ENCODE results near the gene ELFN2.

ELFN2 gene

DNA sequence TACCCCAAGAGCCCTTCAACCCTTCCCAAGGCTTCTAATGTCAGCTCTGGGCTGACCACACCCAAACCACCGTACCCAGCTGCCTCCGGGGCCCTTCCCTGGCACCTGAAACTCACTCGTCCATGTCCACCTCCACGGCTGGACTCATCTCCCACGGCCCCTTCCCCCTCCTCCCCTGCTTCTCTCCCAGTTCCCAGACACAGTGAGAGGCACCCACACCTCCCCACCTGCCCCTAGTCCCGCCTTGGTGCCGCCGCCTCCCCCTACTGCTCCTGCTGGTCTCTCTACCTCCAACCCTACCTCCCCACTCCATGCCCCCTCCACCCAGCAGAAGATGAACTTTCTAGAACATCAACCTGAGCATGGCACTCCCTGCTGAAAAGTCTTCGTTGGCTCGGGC is 39.5 kb downstream of the ELFN2 start:
- Histone ChIP-seq H3K4me1 (ENCODE audit: control insufficient read depth, low read depth, low read length) (no peaks in the 10 kb centered on the region), H3K23ac (ENCODE audit: low read length) (no peak overlapping the region), H3K9ac (ENCODE audit: low read length) (no peak overlapping the region), H3K27me3 (ENCODE audit: insufficient read depth, low read length, poor library complexity) (no peaks in the 10 kb centered on the region), H2BK15ac (replicated peaks; ENCODE audit: low read depth) (no peak overlapping the region), H3K56ac (ENCODE audit: low read length) (no peak overlapping the region), H3K4me3 (ENCODE audit: low read length) (no peak overlapping the region), H3K36me3 (ENCODE audit: control insufficient read depth, insufficient read depth, low read length) (no peaks in the 10 kb centered on the region), H4K8ac (ENCODE audit: low read depth, low read length) (no peak overlapping the region), H3K79me1 (ENCODE audit: low read length) (no peaks in the 10 kb centered on the region), H2AK5ac (ENCODE audit: low read length) (no peak overlapping the region), H3K27ac (ENCODE audit: low read depth, low read length) (no peak overlapping the region), H4K5ac (ENCODE audit: low read length) (no peak overlapping the region), H3K18ac (ENCODE audit: low read length) (no peak overlapping the region), H3K79me2 (ENCODE audit: control insufficient read depth, insufficient read depth, low read length) (no peaks in the 10 kb centered on the region), H3K4me2 (ENCODE audit: low read length) (no peak overlapping the region), H2BK5ac (ENCODE audit: low read length) (no peak overlapping the region), H2BK120ac (ENCODE audit: low read depth, low read length) (no peak overlapping the region), H3K4ac (ENCODE audit: low read depth, low read length) (no peak overlapping the region)
- DNase-seq, result no peak
- no CpG with 5 or more reads among the region's 10 CpGs for WGBS (ENCODE audit: extremely low coverage, insufficient coverage, low lambda C conversion rate)

DNA sequence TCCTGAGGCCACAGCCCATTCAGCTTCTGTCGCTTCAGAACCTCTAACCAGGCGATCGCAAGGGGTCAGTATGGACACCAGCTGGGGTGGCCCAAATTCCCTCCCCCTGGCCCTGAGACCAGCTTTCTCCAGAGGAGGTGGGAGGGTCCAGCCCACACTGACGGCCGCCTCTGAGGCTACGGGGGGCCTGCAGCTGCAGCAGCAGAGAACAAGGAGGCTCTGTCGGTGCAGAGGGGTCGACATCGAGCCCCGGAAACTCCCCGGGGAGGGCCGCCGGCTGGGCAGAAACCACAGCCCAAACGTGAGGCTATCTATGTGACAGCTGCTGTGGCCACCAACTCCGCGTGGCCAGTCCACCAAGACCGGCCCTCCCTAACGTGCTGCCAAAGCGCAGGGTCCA is 40.8 kb downstream of the ELFN2 start:
- Histone ChIP-seq H3K36me3 (ENCODE audit: control insufficient read depth, insufficient read depth, low read length) (no peaks in the 10 kb centered on the region), H2BK5ac (ENCODE audit: low read length) (no peak overlapping the region), H3K27me3 (ENCODE audit: insufficient read depth, low read length, poor library complexity) (no peaks in the 10 kb centered on the region), H4K5ac (ENCODE audit: low read length) (no peak overlapping the region), H4K8ac (ENCODE audit: low read depth, low read length) (no peak overlapping the region), H3K4ac (ENCODE audit: low read depth, low read length) (no peak overlapping the region), H3K4me1 (ENCODE audit: control insufficient read depth, low read depth, low read length) (no peaks in the 10 kb centered on the region), H3K23ac (ENCODE audit: low read length) (no peak overlapping the region), H2AK5ac (ENCODE audit: low read length) (no peak overlapping the region), H3K79me2 (ENCODE audit: control insufficient read depth, insufficient read depth, low read length) (no peaks in the 10 kb centered on the region), H3K4me2 (ENCODE audit: low read length) (no peak overlapping the region), H3K56ac (ENCODE audit: low read length) (no peak overlapping the region), H3K9ac (ENCODE audit: low read length) (no peak overlapping the region), H2BK120ac (ENCODE audit: low read depth, low read length) (no peak overlapping the region), H2BK15ac (replicated peaks; ENCODE audit: low read depth) (no peak overlapping the region), H3K27ac (ENCODE audit: low read depth, low read length) (no peak overlapping the region), H3K79me1 (ENCODE audit: low read length) (no peaks in the 10 kb centered on the region), H3K4me3 (ENCODE audit: low read length) (no peak overlapping the region), H3K18ac (ENCODE audit: low read length) (no peak overlapping the region)
- DNase-seq, result no peak
- no CpG with 5 or more reads among the region's 19 CpGs for WGBS (ENCODE audit: extremely low coverage, insufficient coverage, low lambda C conversion rate)

DNA sequence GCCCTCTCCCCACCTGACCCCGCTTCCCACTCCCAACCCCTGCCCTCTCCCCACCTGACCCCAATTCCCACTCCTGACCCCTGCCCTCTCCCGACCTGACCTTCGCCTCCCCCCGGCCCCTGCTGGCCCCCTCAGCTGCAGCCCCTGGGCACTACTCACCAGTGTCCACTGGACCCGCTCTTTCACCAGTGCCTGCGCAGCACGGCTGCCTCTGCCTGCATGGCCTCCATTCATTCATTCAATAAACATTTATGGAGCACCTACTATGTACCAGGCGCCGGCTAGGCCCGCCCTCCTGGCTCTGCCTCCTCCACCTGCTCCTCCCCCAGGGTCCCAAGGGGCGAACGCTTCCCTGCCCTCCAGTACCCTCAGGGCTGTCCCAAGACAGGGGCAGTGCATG is 42.6 kb downstream of the ELFN2 start:
- no peak for DNase-seq
- WGBS (ENCODE audit: extremely low coverage, insufficient coverage, low lambda C conversion rate), result no CpG with 5 or more reads among the region's 12 CpGs
- no peak overlapping the region for H2BK15ac ChIP-seq (replicated peaks; ENCODE audit: low read depth)
- no peak overlapping the region for H3K56ac ChIP-seq (ENCODE audit: low read length)
- H4K8ac ChIP-seq (ENCODE audit: low read depth, low read length), result no peak overlapping the region
- H3K79me1 ChIP-seq (ENCODE audit: low read length), result no peaks in the 10 kb centered on the region
- H3K27ac ChIP-seq (ENCODE audit: low read depth, low read length), result no peak overlapping the region
- no peak overlapping the region for H2BK120ac ChIP-seq (ENCODE audit: low read depth, low read length)
- H3K36me3 ChIP-seq (ENCODE audit: control insufficient read depth, insufficient read depth, low read length), result no peaks in the 10 kb centered on the region
- no peak overlapping the region for H2BK5ac ChIP-seq (ENCODE audit: low read length)
- H3K9ac ChIP-seq (ENCODE audit: low read length), result no peak overlapping the region
- no peak overlapping the region for H3K23ac ChIP-seq (ENCODE audit: low read length)
- H3K18ac ChIP-seq (ENCODE audit: low read length), result no peak overlapping the region
- no peak overlapping the region for H3K4me2 ChIP-seq (ENCODE audit: low read length)
- no peaks in the 10 kb centered on the region for H3K4me1 ChIP-seq (ENCODE audit: control insufficient read depth, low read depth, low read length)
- H3K4ac ChIP-seq (ENCODE audit: low read depth, low read length), result no peak overlapping the region
- H4K5ac ChIP-seq (ENCODE audit: low read length), result no peak overlapping the region
- H3K79me2 ChIP-seq (ENCODE audit: control insufficient read depth, insufficient read depth, low read length), result no peaks in the 10 kb centered on the region
- no peak overlapping the region for H3K4me3 ChIP-seq (ENCODE audit: low read length)
- no peaks in the 10 kb centered on the region for H3K27me3 ChIP-seq (ENCODE audit: insufficient read depth, low read length, poor library complexity)
- H2AK5ac ChIP-seq (ENCODE audit: low read length), result no peak overlapping the region

DNA sequence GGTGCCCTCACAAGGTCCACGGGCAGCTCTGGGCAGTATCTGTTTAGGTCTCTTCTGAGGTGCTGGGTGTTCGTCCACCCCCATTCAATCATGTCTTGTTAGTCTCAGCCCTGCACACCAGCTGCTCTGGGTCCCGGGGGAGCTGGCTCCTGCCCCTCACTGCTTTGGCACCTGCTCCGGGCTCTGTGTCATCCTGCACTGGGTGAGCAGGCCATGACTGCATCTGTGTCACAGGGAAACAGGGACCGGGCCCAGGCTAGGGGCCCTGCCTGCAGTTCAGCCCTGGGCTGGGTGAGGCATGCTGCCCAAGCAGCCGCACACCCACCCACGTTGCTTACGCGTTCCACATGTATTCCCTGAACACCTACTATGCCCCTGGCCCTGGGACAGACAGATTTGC is 43.9 kb downstream of the ELFN2 start:
- Histone ChIP-seq H3K79me2 (ENCODE audit: control insufficient read depth, insufficient read depth, low read length) (no peaks in the 10 kb centered on the region), H3K79me1 (ENCODE audit: low read length) (no peaks in the 10 kb centered on the region), H2BK5ac (ENCODE audit: low read length) (no peak overlapping the region), H3K27me3 (ENCODE audit: insufficient read depth, low read length, poor library complexity) (no peaks in the 10 kb centered on the region), H3K4ac (ENCODE audit: low read depth, low read length) (no peak overlapping the region), H3K27ac (ENCODE audit: low read depth, low read length) (no peak overlapping the region), H4K8ac (ENCODE audit: low read depth, low read length) (no peak overlapping the region), H3K9ac (ENCODE audit: low read length) (no peak overlapping the region), H3K56ac (ENCODE audit: low read length) (no peak overlapping the region), H2BK15ac (replicated peaks; ENCODE audit: low read depth) (no peak overlapping the region), H3K23ac (ENCODE audit: low read length) (no peak overlapping the region), H3K4me1 (ENCODE audit: control insufficient read depth, low read depth, low read length) (no peaks in the 10 kb centered on the region), H3K4me3 (ENCODE audit: low read length) (no peak overlapping the region), H3K4me2 (ENCODE audit: low read length) (no peak overlapping the region), H3K36me3 (ENCODE audit: control insufficient read depth, insufficient read depth, low read length) (no peaks in the 10 kb centered on the region), H2AK5ac (ENCODE audit: low read length) (no peak overlapping the region), H2BK120ac (ENCODE audit: low read depth, low read length) (no peak overlapping the region), H3K18ac (ENCODE audit: low read length) (no peak overlapping the region), H4K5ac (ENCODE audit: low read length) (no peak overlapping the region)
- no peak for DNase-seq
- no CpG with 5 or more reads among the region's 9 CpGs for WGBS (ENCODE audit: extremely low coverage, insufficient coverage, low lambda C conversion rate)

DNA sequence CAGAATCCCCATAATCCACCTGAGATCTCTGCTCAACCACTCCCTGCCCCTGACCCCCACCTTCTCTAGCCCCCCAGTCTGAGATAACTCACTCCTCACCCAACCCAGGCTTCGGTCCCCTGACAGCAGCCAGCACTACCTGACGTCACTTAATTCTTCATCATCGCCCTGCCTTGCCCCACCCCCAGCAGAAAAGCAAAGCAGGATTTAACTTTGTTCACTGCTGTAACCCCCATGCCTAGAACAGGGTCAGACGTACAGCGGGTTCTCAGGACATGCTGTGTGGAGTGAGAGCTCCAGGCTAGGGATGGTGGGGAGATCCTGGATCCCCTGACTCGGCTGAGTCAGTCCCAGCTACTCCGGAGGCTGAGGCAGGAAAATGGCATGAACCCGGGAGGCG is 45.8 kb downstream of the ELFN2 start:
- Histone ChIP-seq H3K18ac (ENCODE audit: low read length) (no peak overlapping the region), H3K4ac (ENCODE audit: low read depth, low read length) (no peak overlapping the region), H3K4me2 (ENCODE audit: low read length) (no peak overlapping the region), H3K56ac (ENCODE audit: low read length) (no peak overlapping the region), H3K36me3 (ENCODE audit: control insufficient read depth, insufficient read depth, low read length) (no peaks in the 10 kb centered on the region), H3K27me3 (ENCODE audit: insufficient read depth, low read length, poor library complexity) (no peaks in the 10 kb centered on the region), H4K5ac (ENCODE audit: low read length) (no peak overlapping the region), H2BK120ac (ENCODE audit: low read depth, low read length) (no peak overlapping the region), H3K79me2 (ENCODE audit: control insufficient read depth, insufficient read depth, low read length) (no peaks in the 10 kb centered on the region), H2BK5ac (ENCODE audit: low read length) (no peak overlapping the region), H3K4me3 (ENCODE audit: low read length) (no peak overlapping the region), H3K23ac (ENCODE audit: low read length) (no peak overlapping the region), H3K4me1 (ENCODE audit: control insufficient read depth, low read depth, low read length) (no peaks in the 10 kb centered on the region), H2BK15ac (replicated peaks; ENCODE audit: low read depth) (no peak overlapping the region), H3K27ac (ENCODE audit: low read depth, low read length) (no peak overlapping the region), H2AK5ac (ENCODE audit: low read length) (no peak overlapping the region), H3K79me1 (ENCODE audit: low read length) (no peaks in the 10 kb centered on the region), H3K9ac (ENCODE audit: low read length) (no peak overlapping the region), H4K8ac (ENCODE audit: low read depth, low read length) (no peak overlapping the region)
- no peak for DNase-seq
- WGBS (ENCODE audit: extremely low coverage, insufficient coverage, low lambda C conversion rate), result no CpG with 5 or more reads among the region's 9 CpGs

DNA sequence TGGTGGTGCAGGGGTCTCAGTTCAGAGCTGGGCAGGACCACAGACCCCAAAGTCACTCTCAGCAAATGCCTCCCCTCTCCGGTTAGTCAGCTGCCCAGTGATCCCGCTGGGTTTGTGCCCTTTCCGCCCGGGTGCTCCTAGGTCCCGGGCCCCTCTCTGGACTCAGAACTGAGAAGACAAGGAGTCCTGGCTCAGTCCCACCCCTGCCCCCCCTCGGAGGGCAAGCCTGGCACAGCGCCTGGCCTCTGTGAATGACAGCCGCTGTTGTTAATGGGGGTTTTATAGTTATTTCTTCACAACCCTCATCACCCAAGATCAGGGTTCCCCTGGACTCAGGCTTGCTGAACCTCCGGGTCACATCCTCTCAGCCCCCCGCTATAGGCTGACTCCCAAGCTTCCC is 47.6 kb downstream of the ELFN2 start:
- no peaks in the 10 kb centered on the region for H3K36me3 ChIP-seq (ENCODE audit: control insufficient read depth, insufficient read depth, low read length)
- H3K79me2 ChIP-seq (ENCODE audit: control insufficient read depth, insufficient read depth, low read length), result no peaks in the 10 kb centered on the region
- no peak overlapping the region for H3K4ac ChIP-seq (ENCODE audit: low read depth, low read length)
- no peak overlapping the region for H3K27ac ChIP-seq (ENCODE audit: low read depth, low read length)
- no peak overlapping the region for H3K56ac ChIP-seq (ENCODE audit: low read length)
- H3K27me3 ChIP-seq (ENCODE audit: insufficient read depth, low read length, poor library complexity), result no peaks in the 10 kb centered on the region
- WGBS (ENCODE audit: extremely low coverage, insufficient coverage, low lambda C conversion rate), result no CpG with 5 or more reads among the region's 10 CpGs
- no peak overlapping the region for H3K4me3 ChIP-seq (ENCODE audit: low read length)
- no peak overlapping the region for H2AK5ac ChIP-seq (ENCODE audit: low read length)
- no peak overlapping the region for H2BK5ac ChIP-seq (ENCODE audit: low read length)
- H4K5ac ChIP-seq (ENCODE audit: low read length), result no peak overlapping the region
- H3K4me1 ChIP-seq (ENCODE audit: control insufficient read depth, low read depth, low read length), result no peaks in the 10 kb centered on the region
- no peak overlapping the region for H3K23ac ChIP-seq (ENCODE audit: low read length)
- no peak overlapping the region for H2BK120ac ChIP-seq (ENCODE audit: low read depth, low read length)
- no peak overlapping the region for H3K9ac ChIP-seq (ENCODE audit: low read length)
- H3K79me1 ChIP-seq (ENCODE audit: low read length), result no peaks in the 10 kb centered on the region
- no peak for DNase-seq
- no peak overlapping the region for H4K8ac ChIP-seq (ENCODE audit: low read depth, low read length)
- no peak overlapping the region for H2BK15ac ChIP-seq (replicated peaks; ENCODE audit: low read depth)
- no peak overlapping the region for H3K4me2 ChIP-seq (ENCODE audit: low read length)
- H3K18ac ChIP-seq (ENCODE audit: low read length), result no peak overlapping the region
